ENCODE results near the gene PAPPA.

The PAPPA gene

DNA sequence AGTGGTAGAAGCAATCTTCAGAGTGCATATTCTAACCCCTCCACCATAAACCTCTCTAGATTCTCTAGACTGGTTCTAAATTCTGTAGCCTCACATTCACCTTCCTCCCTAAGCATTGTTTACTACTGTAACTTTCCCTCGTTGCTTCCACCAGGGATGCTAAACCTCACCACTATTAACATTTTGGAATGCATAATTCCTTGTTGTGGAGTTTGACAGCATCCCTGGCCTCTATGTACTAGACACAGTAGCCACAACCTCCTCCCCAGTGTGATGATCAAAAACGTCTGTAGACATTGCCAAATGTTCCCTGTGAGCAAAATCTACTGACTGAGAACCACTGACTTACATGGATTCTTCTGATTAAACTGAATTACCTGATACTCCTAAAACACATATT is 18.6 kb downstream of the PAPPA start:
- Histone ChIP-seq H4K20me1 (ENCODE audit: insufficient read depth, low read length) (no peaks in the 10 kb centered on the region), H3K4me3 (ENCODE audit: low read length) (no peak overlapping the region), H3K4me2 (ENCODE audit: low read length) (no peak overlapping the region), H3K27me3 (ENCODE audit: low read depth, low read length) (peaks cover 35% of the 10 kb centered on the region), H3K36me3 (replicated peaks; ENCODE audit: low read depth, low read length) (no peaks in the 10 kb centered on the region), H3K9ac (ENCODE audit: low read length) (no peak overlapping the region), H3K4me1 (ENCODE audit: low read length) (no peaks in the 10 kb centered on the region), H3K79me2 (ENCODE audit: low read length) (no peaks in the 10 kb centered on the region), H2AFZ (ENCODE audit: low read depth, low read length) (no peak overlapping the region), H3K9me3 (ENCODE audit: insufficient read depth, low read length) (no peaks in the 10 kb centered on the region), H3K27ac (ENCODE audit: low read length) (no peak overlapping the region)
- TF ChIP-seq CTCF (IDR thresholded peaks at IDR 0.05; ENCODE audit: low read depth, low read length) (no peak), EZH2phosphoT487 (IDR thresholded peaks at IDR 0.05; ENCODE audit: low read depth) (no peak)

- no peak overlapping the region for H3K4me2 ChIP-seq (ENCODE audit: low read length)
- TF ChIP-seq CTCF (IDR thresholded peaks at IDR 0.05; ENCODE audit: low read depth, low read length) = no peak
- TF ChIP-seq EZH2phosphoT487 (IDR thresholded peaks at IDR 0.05; ENCODE audit: low read depth) = no peak
These were observed 20.8 kb downstream of the PAPPA start for GRCh38 chr9:116174347-116174746.

GRCh38 chr9:116175614-116176013 is 22.0 kb downstream of the PAPPA start:
- Histone ChIP-seq H4K20me1 (ENCODE audit: insufficient read depth, low read length) (no peaks in the 10 kb centered on the region), H3K27ac (ENCODE audit: low read length) (no peak overlapping the region), H3K4me2 (ENCODE audit: low read length) (no peak overlapping the region), H3K4me3 (ENCODE audit: low read length) (no peak overlapping the region), H3K79me2 (ENCODE audit: low read length) (no peaks in the 10 kb centered on the region), H3K9ac (ENCODE audit: low read length) (no peak overlapping the region), H3K9me3 (ENCODE audit: insufficient read depth, low read length) (no peaks in the 10 kb centered on the region), H2AFZ (ENCODE audit: low read depth, low read length) (no peak overlapping the region), H3K4me1 (ENCODE audit: low read length) (no peaks in the 10 kb centered on the region), H3K27me3 (ENCODE audit: low read depth, low read length) (peaks cover 50% of the 10 kb centered on the region), H3K36me3 (replicated peaks; ENCODE audit: low read depth, low read length) (no peaks in the 10 kb centered on the region)
- TF ChIP-seq EZH2phosphoT487 (IDR thresholded peaks at IDR 0.05; ENCODE audit: low read depth) (no peak), CTCF (IDR thresholded peaks at IDR 0.05; ENCODE audit: low read depth, low read length) (no peak)

More at GRCh38 chr9:116174347-116174746, 20.8 kb downstream of the PAPPA start:
- Histone ChIP-seq H3K79me2 (ENCODE audit: low read length) (no peaks in the 10 kb centered on the region), H3K27me3 (ENCODE audit: low read depth, low read length) (peaks cover 44% of the 10 kb centered on the region), H3K9me3 (ENCODE audit: insufficient read depth, low read length) (no peaks in the 10 kb centered on the region), H3K9ac (ENCODE audit: low read length) (no peak overlapping the region), H2AFZ (ENCODE audit: low read depth, low read length) (no peak overlapping the region), H4K20me1 (ENCODE audit: insufficient read depth, low read length) (no peaks in the 10 kb centered on the region), H3K4me3 (ENCODE audit: low read length) (no peak overlapping the region), H3K27ac (ENCODE audit: low read length) (no peak overlapping the region), H3K4me1 (ENCODE audit: low read length) (no peaks in the 10 kb centered on the region), H3K36me3 (replicated peaks; ENCODE audit: low read depth, low read length) (no peaks in the 10 kb centered on the region)

DNA sequence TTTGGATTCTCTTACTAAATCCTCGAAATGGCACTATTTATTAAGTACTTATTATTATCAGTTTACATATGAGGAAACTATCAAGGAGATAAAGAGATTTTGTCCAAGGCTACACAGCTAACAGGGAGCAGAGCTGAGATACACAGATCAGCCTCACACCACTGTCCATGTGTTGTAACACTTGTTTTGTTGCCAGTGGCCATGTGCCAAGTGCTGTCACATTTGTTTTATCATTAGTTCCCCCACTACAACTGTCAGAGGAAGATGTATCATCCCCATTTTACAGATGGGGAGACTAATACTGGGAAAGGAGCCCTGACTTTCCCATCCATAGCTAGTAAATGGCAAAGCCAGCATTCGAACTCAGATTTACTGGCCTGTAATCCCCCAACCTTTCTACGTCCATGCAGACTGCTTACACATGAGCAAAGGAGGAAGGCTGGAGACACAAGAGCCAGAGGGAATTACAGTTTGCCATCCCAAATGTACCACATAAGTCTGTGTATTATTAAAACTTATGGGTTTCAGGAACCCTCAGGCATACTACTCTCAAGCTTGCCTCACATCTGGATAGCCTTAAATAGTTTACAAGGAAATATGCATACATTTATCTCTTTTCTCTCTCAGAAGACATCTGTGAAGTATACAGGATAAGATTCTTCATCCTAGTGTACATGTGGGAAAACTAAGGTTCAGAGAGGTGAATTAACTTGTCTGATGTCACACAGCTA is 25.1 kb downstream of the PAPPA start:
- no peak overlapping the region for H2AFZ ChIP-seq (ENCODE audit: low read depth, low read length)
- H3K79me2 ChIP-seq (ENCODE audit: low read length) = no peaks in the 10 kb centered on the region
- H3K4me2 ChIP-seq (ENCODE audit: low read length) = no peak overlapping the region
- no peak overlapping the region for H3K4me3 ChIP-seq (ENCODE audit: low read length)
- no peaks in the 10 kb centered on the region for H3K9me3 ChIP-seq (ENCODE audit: insufficient read depth, low read length)
- no peaks in the 10 kb centered on the region for H4K20me1 ChIP-seq (ENCODE audit: insufficient read depth, low read length)
- H3K9ac ChIP-seq (ENCODE audit: low read length) = no peak overlapping the region
- H3K36me3 ChIP-seq (replicated peaks; ENCODE audit: low read depth, low read length) = no peaks in the 10 kb centered on the region
- TF ChIP-seq CTCF (IDR thresholded peaks at IDR 0.05; ENCODE audit: low read depth, low read length) (no peak), EZH2phosphoT487 (IDR thresholded peaks at IDR 0.05; ENCODE audit: low read depth) (no peak)
- H3K27me3 ChIP-seq (ENCODE audit: low read depth, low read length) = peaks cover 38% of the 10 kb centered on the region
- H3K27ac ChIP-seq (ENCODE audit: low read length) = no peak overlapping the region
- no peaks in the 10 kb centered on the region for H3K4me1 ChIP-seq (ENCODE audit: low read length)
